NCI-H446 treated with DMSO at 0.1 percent for 48 hours (cell line): ENCODE measurements around the gene CCDC40.

ENCODE experiments used
- DNase-seq: peaks from one replicate; lab custom pipeline; 2025; lab: John Stamatoyannopoulos, UW

Gene CCDC40

DNA sequence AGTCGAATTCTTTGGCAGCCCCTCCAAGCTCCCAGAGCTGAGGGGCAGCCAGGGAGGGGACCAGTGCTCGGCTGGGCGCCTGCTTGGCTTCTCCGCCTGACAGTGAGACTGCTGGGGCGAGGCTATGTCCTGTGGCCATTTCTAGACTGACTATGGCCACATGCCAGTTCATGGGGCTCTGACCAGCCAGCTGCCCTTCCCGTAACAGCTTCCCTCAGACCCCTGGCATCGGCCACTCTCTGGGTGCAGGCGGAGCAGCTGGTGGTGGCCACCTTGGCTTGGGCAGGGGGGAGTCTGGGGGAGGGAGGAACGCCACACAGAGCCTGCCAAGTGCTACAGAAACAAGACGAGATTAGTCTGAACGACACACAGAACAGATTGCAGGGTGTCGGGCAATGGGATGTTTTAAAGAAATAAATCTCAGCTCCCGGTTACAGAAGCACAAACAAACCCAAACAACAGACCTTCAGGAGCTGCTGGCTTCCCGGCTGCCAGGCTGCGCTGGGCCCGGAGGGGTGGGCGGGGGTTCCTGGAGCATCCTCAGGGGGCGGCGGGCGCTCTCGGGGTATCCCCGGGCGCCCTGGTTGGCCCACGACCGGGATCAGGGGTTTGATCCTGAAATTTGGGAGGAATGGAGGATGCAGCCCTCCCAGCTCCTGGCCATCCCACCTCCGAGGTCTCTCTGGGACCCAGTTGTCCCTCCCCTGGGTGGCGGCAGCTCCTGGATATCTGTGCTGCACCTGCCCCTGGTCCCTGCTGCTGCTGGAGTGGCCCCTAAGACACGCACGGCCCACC lies 35.3 kb upstream of the CCDC40 start:
- DNase-seq = peak; percentile 40

- DNase-seq = no peak
These were observed 34.3 kb upstream of the CCDC40 start for GRCh38 chr17:80002070-80002641.

- DNase-seq = no peak
These were observed 33.6 kb upstream of the CCDC40 start for GRCh38 chr17:80002690-80003490.

- DNase-seq = no peak
These were observed 32.5 kb upstream of the CCDC40 start for GRCh38 chr17:80003969-80004368.

DNA sequence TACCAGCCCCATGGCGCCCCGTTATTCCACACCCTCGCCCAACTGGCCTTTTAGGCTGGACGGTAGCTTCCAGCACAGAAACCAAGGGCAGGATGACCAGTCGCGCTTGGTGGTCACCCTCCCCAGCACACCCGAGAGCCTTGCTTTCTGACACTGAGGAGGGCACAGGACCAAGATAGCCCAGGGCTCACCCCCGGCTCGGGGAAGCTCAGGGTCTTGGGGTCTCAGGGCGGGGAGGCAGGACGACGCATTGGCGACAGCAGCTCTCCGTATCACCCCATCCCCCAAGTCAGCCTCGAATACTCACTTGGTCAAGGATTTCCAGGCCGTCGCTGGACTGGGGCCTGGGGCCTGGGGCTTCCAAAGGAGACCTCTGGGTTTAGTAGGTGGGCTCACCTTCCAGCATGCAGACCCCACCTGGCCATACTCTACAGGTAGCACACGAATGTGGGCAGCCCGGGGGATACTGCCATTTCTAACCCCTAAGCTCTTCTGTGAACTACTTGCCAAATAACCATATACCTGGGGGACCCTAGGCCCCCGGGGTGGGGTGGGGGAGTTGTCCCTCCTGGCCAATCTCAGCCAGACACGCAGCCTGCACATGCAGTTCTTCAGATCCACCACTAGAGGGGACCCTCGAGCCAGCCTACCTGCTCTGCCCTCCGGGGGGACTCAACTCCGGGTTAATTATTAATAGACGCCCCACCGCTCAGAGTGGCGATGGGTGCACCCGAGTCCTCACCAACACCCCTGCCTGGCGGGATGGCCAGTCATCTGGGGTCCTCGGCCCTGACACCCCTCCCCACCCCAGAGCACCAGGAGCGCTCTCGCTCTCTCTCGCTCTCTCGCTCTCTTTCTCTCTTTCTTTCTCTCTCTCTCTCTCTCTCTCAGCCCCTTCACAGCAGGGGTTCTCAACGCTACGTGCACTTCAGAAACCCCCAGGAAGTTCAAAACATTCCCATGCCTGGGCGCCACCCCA lies 30.8 kb upstream of the CCDC40 start:
- DNase-seq = no peak

- no peak for DNase-seq
These were observed 30.1 kb upstream of the CCDC40 start for GRCh38 chr17:80006339-80006720.

- no peak for DNase-seq
These were observed 29.4 kb upstream of the CCDC40 start for GRCh38 chr17:80006811-80007752.

DNA sequence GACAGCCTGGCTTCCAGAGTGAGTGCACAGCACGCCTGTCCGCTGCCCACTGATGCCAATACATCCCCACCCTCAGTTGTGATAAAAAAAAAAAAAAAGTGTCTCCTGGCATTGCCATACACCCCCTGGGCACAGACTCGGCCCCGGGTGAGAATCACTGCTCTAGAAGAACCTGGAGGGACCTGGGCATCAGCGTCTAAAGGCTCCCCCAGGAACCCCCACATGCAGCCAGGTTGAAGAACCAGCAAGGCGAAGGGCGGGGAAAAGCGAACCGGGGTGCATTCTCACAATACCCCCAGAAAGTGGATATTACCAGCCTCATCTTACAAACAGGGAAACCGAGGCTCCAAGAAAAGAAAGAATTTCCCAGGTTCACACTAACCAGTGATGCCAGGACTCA lies 28.5 kb upstream of the CCDC40 start:
- no peak for DNase-seq

DNA sequence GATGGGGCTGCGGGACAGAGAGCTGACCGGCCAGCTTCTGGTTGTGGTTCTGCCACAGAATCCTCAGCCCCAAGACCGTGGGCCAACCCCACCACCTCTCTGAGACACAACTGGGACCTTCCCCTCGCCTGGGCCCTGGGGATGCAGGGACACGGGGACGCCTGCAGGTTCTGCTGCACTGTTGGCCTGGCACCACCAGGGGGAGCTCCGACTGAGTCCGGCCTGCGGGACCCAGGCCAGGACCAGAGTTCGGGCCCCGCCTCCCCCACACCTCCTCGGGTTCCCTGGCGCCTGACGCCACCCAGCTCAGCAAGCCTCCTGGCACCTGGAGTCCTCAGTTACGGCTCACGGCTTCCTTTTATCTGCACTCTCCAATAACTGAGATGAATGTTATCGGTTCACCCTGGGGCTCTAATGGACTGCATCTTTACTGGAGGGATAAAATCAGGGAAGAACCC lies 28.0 kb upstream of the CCDC40 start:
- no peak for DNase-seq

- no peak for DNase-seq
These were observed 27.6 kb upstream of the CCDC40 start for GRCh38 chr17:80008848-80009247.

- DNase-seq = no peak
These were observed 26.8 kb upstream of the CCDC40 start for GRCh38 chr17:80009391-80010282.

- no peak for DNase-seq
These were observed 26.1 kb upstream of the CCDC40 start for GRCh38 chr17:80010283-80010858.

DNA sequence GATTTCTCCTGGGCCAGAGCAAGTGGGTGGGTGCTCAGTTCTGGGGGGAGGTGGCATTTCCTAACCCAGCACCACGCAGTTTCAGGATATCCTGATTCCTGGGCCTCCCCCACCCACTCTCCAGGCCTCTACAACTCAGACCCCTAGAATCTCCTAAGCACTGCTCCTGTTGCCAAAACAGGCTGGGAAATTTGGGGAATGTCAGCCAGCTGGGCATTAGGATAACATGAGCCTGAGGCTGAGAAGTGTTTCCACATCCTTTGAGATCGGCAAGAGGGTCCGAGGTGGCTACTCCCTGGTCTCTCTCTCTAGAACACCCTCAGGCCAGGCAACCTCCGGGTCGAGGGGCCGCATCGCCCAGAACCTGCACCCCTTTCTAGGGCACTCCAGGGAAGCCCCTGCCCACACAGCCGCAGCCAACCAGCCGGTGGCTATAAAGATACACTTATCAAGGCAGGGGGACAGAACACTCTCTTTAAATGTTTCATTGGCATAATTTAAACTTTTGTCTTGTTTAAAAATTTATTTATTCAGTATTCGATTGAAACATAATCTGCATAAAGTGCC lies 24.4 kb upstream of the CCDC40 start:
- DNase-seq = no peak

DNA sequence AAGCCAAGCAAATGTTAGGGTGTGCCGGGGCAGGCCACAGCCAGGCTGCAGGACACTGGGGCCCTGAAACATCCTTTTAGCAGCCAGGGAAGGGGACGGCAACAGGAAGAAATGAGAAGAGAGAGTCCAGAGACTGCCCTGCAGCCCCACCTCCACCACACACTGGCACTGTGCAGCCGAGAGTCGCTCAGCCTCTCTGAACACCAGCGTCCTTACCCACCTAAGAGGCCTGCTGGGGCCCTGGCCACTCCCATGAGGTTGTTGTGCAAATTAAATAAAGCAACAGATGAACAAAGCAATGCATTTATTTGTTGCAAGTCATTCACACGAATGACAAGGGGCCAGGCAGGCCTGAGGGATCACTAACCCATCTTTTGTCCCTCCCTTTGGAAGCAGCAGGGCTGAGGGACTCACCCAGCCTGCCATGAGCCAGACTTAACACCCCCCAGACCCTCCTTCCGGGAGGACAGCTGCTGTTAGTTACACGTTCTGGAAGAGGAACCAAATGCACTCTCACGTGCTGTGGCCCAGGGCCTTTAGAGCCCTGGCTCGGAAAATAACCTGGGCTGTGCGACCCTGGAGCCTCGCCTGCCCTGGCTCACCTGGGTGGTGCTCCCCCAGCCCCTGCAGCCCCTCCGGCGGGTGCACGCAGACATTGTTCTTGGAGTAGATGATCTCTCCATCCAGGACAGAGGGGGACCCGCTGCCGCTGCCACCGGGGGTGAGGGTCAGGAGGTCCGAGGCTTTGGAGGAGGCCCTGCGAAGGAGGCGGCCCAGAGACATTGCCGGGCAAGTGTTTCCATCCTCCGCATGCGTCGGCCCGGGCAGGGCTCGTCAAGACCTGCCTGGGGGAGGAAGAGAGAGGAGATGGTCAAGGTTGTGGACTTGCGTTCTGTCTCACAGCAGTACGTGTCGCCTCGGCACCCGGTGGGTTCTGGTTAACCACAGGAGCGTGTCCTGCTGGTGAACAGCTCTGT lies 23.4 kb upstream of the CCDC40 start:
- DNase-seq = no peak

- no peak for DNase-seq
These were observed 19.0 kb upstream of the CCDC40 start for GRCh38 chr17:80017226-80018010.

- DNase-seq = no peak
These were observed 17.4 kb upstream of the CCDC40 start for GRCh38 chr17:80018917-80019651.
